ENCODE measurements around the gene PAX5.

Gene PAX5

DNA sequence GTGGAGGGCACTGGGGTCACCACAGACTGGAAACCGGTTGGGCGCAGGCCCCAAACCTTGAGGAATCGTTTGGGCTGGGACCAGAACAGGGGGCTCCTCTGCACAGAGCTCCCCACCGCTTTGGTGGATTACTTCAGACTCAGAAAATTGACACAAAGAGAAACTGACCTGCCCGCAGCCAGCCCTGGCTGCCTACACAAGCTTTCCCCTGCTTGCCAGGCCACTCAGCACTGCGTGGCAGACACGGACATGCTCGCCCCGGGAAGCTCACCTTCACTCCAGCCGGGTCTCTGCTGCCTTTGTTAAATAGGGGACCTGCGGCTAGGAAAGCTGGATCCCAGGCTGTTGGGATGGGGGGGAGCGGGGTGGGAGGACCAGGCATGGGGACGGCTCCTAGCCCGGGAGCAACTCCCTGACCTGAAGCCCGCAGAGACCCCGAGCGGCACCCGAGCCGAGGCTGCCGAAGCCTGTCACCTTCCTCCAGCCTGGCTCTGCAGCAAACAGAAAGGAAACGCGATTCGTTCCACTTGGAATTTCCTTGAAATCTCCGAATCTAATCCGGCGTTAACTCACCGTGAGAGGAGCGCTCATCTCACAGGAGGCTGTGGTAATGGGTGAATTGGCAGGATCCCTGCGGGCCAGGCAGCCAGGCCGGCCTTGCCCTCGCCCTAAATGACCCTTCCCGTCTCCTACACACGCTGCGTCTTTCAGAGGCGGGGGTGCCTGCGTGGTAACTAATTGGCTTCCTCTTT, 8.8 kb downstream of the PAX5 start:
- no peak for DNase-seq (ENCODE audit: low read depth)

DNA sequence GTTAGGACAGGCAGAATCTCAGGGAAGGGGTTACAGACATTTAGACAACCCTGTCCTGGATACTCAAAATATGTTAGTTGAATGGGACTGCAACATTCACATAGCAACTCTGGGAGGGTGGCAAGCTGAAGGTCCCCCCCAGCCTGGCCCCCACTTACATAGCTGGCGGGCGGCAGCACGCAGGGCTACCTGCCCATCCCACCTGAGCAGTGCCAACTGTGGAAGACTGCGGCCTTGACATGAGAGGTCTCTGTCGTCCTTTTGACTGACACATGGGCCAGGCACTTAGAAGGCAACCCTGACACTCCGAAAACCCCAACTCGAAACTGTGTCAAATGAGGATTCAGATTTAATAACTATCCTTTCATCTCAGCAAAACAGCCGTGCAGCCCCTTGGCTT, 16.5 kb downstream of the PAX5 start:
- DNase-seq (ENCODE audit: low read depth), result no peak

DNA sequence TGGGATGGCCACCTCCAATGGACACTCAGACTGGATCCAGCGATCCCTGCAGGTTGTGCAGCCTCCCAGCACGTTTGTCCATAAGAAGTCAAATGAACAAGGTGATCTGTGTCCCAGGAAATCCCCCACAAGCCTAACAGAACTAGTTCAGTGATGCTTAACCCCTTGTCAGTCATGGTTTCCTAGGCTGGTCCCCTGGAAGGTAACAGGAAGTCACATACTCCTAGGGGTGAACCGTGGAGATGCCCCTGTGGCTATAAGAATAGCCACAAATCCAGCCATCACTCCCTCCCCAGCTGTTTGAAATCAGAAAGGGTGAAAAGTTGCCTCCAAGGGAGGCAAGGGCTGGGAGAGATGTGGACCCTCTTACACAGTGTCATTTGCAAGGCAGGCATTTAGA, 22.5 kb downstream of the PAX5 start:
- DNase-seq (ENCODE audit: low read depth), result no peak

DNA sequence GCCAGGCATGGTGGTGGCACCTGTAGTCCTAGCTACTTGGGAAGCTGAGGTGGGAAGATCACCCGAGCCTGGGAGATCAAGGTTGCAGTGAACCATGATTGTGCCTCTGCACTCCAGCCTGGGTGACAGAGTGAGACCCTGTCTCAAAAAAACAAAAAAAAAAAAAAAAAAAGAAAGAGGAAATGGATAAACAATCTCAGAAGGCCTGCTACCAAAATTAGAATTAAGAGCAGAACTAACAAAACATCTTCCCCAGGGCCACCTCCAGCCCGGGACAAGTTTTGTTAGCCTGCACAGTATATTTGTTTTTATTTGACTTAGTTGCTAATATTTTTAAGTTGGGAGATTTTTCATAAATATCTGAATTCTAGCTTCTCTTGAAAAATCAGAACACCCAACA, 23.1 kb downstream of the PAX5 start:
- no peak for DNase-seq (ENCODE audit: low read depth)

DNA sequence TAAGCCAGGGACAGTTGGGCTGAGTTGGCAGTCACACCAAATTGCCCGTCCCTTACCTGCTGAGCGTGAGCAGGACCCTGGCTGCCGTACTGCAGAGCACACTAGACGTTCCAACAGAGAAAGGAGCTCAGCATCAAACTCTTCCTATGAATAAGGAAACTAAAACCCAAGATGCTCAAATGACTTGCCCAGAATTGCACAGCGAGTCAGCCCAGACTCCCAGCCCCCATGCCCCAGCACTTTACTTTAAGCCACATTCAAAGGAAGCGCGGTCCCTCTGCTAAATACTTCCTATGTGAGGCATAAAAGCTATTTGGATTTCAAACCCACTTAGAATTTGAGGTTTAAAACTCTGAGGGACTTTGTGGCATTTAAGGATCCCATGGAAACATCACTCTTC, 23.9 kb downstream of the PAX5 start:
- DNase-seq (ENCODE audit: low read depth), result no peak

DNA sequence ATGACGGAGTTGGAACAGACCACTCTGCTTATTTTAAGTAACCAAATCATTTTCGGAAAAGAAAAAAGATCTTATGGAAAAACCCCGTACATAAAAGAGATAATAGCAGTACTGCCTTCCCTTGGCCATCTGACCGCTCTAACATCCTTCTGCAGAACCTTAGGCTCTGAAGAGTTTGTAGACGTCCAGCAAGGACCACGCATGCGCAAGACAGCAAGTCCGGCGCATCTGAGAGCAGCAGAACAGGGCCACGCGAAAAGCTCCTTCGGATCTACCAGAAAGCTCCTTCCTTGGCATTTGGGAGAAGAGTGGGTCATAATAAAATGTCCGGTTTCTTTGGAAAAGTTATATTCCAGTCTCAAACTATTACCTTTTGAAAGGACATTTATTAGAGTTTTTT, 26.8 kb downstream of the PAX5 start:
- DNase-seq (ENCODE audit: low read depth), result no peak

DNA sequence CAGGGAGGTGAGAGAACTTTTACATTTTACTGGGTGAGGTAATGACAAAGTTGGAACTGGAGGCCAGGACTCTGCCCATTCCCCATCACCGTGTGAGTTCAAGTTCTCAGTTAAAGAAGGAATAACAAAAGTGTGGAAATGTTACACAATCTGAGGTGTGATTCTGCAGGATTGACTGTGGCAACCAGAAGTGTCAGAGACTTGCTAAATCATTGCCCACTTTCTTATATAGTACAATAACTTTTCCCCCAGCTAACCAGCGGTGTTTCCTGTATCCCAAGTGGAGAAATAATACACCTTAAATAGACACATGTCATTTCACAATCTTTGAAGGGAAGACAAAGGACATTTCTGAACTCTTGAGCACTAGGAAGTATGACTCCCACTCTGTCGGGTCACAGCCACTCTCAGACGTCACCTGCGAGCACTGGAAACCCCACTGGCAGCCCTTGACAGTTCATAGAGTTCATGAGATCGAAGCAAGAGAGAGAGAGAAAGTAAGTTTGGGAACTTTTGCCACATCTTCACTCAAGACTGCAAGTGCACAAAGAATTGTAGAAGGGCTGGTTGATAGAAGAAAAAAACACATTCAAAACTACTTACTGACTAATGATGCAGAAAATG, 28.4 kb downstream of the PAX5 start:
- no peak for DNase-seq (ENCODE audit: low read depth)

DNA sequence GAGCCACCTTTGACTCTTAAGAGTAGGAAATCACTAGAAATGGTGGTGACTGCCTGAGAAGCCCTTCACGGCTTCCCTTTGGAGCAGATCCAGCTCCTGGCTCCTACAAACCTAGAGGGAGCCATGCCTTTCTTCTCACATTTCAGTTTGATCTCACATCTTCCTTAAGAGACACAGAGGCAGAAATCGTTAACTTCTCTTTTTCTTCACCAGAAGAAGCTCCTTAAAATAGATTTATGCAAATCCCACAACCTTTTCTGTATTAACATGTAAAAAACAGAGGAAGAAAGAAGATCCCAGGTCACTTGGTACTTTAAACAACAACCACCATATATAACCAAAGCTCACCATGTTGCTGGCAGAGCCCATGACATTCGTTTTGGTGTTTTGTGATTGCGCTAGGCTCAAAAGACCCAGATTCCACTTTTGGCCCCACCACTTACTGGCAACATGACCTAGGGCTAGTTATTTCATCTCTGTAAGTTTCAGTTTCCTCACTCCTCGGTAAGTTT, 29.6 kb downstream of the PAX5 start:
- DNase-seq (ENCODE audit: low read depth), result no peak

DNA sequence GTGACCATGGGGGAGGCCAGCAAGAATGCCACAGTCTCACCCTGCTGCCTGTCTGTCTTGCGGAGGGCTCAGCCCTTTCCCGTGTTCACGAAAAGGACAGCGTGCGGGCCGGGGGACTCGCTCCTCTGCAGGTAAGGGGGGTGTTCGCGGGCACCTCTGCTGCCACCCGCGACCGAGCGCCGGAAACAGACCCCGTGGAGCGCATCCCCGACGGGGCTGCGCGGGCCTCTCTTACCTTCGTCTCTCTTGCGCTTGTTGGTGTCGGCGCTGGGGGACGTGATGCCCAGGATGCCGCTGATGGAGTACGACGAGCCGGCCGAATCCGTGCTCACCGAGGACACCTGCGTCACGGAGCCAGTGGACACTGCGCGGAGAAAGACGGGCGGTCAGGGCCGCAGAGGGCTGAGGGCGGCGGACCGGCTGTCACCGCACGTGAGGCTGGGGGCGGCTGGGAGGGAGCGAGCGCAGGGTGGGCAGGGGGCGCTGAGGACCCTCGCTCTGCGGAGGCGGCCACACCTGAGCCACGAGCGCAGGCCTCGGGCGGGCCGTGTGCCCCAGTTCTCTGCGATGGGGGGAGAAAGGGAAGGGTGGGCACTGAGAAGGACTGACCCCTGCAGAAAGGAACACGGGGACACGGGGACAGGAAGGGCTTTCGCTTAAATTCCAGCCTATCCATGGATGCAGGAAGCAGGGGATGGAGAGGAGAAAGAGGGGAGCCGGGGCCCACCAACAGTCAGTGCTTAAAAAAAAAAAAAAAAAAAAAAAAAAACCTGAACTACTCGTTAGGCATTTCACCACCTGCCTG, 31.5 kb downstream of the PAX5 start:
- DNase-seq (ENCODE audit: low read depth), result no peak

DNA sequence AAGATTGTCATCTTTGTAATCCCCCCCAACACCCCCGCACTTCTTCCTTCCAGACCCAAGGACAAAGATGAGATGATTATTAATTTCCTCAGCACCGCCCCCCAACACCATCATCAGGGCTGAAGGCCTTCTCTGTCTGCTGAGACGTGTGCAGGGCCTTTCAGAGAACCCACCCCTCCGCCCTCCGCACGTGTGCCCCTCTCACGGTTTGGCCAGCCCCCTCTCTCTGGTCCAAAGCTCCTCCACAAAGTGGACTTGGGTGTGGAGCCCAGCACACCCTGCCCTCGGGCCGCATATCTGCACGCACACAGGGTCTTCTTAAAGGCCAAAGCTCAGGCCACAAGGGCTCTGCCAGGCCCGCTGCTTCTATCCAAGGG, 32.0 kb downstream of the PAX5 start:
- no peak for DNase-seq (ENCODE audit: low read depth)

DNA sequence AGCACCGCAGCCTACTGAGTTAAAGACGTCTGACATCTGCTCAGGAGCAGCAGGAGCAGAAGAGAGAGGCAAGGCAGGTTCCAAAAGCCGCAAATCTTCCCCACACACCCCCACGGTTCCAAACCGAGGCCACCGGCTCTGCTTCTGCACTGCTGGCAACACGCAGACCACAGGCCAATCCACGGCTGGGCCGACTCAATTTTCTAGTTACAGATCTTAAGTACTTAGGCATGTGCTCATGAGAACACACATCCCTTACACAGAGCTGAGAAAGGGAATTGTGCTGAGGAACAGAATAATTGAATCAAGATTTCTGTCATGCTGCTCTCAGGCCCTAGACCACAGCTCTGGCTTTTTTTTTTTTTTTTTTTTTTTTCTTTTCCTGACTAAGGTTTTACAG, 32.6 kb downstream of the PAX5 start:
- DNase-seq (ENCODE audit: low read depth), result no peak

DNA sequence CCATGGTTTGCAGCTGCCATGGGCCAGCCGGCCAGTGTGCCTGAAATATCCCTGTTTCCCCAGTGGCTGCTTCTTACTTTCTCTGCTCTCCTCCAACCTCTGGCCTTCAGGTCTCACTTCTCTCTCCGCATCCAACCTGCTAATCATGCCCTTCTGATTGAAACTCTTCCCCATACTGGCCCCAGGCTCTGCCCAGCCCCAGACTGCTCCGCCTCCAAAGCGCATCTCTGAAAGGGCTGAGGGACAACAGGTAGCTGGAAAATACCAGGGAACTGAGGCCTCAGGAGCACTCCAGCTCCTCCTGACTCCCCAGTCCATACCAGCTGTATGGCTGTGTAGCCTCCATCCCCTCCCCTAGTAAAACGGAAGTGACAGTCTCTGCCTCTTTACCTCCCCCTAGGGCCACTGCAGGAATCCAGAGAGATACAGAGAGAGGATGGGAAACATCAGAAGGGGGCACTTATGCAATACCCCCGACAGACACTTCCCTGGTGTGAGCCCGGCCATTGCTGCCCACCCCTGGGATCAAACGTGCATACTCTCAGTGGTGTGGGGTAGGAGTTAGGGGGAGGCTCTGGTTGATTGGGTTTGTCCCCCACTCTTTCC, 34.2 kb downstream of the PAX5 start:
- DNase-seq (ENCODE audit: low read depth), result no peak

DNA sequence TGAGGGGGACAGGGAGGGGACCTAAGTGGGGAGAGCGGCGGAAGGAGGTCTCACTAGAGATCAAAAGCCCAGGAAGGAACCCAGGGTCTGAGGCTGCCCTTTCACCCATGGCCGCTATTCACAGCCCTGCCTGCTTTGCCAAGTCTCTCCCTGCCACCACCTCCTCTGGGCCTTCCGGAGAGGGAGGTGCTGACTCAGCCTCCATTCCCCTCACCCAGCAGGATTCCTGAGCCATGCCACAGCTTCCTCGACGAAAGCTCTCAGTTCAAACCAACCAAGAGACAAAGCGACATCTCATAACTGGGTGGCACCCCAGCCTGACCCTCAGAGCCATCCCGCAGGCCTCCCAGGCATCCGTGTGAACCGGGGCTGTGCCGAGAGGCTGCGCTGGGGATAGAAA, 36.7 kb downstream of the PAX5 start:
- DNase-seq (ENCODE audit: low read depth), result no peak

DNA sequence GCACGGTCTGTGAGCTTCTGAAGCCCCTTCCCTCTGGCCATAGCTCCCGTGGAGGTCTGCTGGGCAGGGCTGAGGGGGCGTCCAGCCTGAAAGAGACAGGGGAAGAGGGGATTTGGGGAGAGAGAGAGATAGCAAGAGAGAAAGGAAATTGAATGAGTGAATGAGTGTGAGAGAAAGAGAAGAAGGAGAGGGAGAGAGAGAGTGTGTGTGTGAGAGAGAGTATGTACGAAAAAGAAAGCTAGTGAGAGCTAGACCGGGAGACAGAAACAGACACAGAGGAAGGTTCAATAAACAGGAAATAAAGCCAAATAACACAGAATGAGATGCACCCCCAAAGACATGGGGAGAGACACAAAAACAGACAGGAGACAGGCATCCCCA, 37.4 kb downstream of the PAX5 start:
- DNase-seq (ENCODE audit: low read depth), result no peak

DNA sequence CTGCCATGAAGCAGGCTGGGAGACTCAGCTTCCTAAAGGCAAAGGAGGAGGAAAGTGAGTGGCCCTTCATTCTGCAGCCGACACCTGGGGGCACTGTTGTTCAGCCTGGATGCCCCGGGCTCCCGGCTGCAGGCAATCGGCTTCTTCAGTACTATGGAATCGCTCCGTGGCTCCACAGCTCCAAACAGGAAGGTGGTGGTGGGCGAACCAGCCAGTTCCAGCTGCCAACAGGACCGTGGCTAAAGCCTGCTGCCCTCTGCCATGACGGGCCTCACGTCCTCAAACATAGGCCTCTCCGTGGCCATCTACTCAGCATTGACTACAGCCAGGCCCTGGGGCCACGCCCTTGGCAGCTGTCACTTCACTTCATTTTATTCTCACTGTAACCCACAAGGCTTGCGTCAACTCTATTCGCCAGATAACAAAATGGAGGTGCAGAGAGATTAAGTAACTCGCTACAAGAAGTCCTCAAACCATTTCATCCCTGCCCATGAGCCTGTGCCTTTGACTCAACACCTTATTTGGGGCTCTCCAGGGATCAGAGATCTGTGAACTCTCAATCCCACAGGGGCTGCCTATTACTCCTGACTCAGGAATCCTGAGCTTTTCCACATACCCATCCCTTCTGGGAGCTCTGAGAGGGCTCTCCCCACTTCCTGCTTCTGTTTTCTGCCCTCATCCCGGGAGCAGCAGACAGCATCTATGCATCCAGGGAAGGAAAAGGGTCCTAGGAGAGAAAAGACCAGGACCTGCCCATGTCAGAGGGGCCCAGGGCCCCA, 38.0 kb downstream of the PAX5 start:
- DNase-seq (ENCODE audit: low read depth), result peak; percentile 56

DNA sequence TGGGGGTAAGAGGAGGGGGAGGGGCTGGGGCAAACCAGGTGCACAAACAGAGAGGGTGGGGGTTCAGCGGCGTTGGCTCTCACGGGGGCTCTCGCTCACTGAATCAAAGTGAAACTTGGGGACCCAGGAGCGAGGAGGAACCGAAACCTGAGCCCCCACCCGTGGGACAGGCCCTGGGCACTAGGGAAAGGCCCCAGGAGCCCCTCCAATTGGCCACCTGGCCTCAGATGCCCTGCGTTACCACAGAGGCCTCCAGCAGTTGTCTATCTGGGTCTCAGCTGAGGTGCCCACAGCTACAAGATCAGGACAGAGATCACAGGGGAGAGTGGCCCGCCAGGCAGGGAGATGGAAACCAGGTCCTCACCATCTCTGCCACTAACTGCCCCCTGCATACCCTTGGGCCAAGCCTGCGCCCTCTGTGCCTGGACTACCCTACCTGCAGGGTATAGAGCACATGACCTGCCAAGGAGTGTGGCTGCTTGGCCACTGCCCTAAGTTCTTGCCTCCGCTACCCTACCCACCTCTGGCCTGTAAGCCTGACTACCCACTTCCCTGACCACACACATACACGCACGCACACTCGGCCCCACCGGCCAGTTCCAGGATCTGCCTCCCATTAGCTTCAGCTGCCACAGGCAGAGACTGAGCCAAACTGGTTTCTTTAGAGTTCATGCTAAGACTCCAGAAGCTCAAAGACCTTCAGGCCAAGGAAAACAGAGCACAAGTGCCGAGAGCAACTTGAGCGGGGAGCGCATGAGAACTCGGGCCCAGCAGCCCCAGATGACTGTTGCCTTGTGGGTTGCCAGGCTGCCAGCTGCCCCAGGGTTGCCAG, 39.9 kb downstream of the PAX5 start:
- no peak for DNase-seq (ENCODE audit: low read depth)

DNA sequence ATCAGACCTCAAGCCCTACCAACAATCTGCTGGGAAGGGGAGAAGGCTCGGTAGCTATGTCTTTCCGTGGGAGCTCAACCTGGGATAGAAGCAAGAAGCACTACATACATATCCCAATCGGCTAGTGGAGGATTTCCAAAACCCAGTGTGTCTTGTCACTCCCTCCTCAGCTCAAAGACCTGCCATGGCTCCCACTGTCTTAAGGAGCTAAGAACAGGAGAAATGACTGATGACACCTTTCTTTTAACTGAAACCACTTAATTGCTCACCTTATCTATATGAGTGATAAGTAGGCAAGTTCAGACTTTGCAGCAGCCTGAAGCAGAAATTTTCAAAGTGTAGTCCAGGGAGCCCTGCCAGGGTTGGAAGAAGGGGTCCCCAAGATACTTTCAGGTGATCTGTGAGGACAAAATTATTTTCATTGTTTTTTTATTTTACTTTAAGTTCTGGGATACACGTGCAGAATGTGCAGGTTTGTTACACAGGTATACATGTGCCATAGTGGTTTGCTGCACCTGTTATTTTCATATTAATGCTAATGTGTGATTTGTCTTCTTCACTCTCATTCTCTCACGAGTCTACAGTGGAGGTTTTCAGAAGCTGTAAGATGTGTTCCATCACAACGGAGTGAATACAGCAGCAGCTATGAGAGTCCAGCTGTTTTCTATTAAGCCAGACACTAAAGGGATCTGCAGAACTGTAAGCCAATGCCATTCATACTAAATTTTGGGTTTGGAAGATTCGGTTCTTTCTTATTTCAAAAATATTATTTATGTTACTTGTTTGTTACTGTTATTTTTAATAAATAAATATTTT, 41.4 kb downstream of the PAX5 start:
- DNase-seq (ENCODE audit: low read depth), result no peak

DNA sequence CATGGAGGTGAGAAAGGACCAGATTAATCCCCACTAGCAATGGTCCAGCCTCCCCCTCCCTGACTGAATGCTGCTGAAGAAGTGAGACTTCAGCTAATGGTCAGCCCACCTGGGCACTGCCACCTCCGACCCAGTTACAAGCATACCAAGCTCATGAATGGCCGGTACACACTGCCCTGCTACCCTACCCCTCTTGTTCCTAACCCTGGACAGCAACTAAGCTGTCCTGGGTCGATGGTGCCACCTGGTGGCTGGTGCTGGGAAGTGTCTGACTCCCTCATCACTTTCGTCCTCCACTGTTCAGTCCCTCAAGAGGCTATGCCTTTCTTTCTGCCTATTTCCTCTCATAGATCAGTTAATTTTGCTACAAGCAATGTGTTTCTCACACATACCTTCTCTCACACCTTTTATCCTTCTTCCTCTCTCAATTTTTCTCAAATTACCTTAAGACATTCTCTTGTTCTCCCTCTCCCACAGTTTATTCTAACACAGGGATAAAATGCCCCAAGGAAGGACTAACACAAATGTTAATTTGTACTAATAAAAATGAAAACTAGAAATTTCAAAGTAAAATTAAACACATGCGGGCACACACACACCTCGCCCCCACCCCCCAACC, 42.4 kb downstream of the PAX5 start:
- peak; percentile 58 for DNase-seq (ENCODE audit: low read depth)

DNA sequence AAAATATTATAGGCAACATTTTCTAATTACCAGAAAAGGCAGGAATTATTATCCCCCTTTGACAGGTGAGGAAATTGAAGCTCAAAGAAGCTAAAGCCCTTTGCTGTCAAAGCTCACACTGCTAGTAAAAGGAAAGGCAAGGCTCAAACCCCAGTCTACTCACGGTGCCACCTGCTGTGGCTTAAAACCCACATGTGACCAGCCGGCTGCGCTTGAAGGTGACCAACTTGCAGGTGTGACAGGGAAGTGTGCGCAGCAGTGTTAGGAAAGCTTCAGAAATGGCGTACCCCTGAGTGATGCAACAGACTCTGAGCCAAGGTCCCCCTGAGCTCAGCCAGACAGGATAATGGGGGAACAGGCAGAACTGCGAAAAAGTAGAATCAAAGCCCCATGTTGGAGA, 45.2 kb downstream of the PAX5 start:
- DNase-seq (ENCODE audit: low read depth), result no peak

DNA sequence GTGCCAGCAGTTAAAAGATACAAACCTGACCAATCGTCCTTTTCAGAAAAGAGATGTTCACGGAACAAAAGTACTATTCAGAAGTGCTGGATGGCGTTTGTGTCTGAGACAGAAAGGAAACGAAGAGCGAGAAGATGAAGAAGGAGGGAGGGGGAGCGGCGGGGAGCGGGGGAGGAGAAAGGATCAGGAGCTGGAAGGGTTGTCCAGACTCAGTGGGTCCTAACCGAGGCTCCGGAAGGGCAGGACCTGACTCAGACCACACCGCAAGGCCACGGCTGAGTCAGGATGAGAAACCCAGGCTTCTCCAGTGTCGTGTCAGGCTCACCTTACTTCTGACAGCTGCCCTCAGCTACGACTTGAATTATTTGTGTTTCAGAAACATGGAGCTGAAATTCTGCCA, 46.2 kb downstream of the PAX5 start:
- DNase-seq (ENCODE audit: low read depth), result no peak
